Left ventricle myocardium inferior (tissue), 1 donor: ENCODE results near the gene CDKN1A. TPM values are rescaled to one million over a fixed set of nuclear protein-coding genes. Genes with fewer than 3 reads are reported as not detected.

Source experiments
- DNase-seq: peaks from one replicate; pipeline ENCODE4 v3.0.0-alpha.2; 2020
- H3K27ac ChIP-seq: fragments of 200-600 bp; replicated peaks from 2 replicates; pipeline ENCODE4 v1.8.0; 2021
- H3K27me3 ChIP-seq: fragments of 200-600 bp; 2 replicates; pipeline ENCODE4 v1.8.0; 2021; ENCODE audit warnings: low read depth
- H3K36me3 ChIP-seq: fragments of 200-600 bp; 2 replicates; pipeline ENCODE4 v1.8.0; 2021
- H3K4me1 ChIP-seq: fragments of 200-600 bp; 2 replicates; pipeline ENCODE4 v1.8.0; 2021
- H3K4me3 ChIP-seq: fragments of 200-600 bp; 2 replicates; pipeline ENCODE4 v1.8.0; 2021; ENCODE audit warnings: mild to moderate bottlenecking, moderate library complexity
- H3K9me3 ChIP-seq: fragments of 200-600 bp; replicated peaks from 2 replicates; pipeline ENCODE4 v1.8.0; 2021
- intact Hi-C: fragments of 100-400 bp; cut with micrococcal nuclease; formaldehyde crosslinking; loops from one replicate; pipeline ENCODE4 v1.11.0; 2022
- total RNA-seq: library from RNA; stranded (reverse); fragmentation: NEBNext Ultra II Directional; extraction: Animal tissue kit (Norgen Biotek cat#: 25700); gene quantifications from one replicate; pipeline ENCODE4 v1.2.1, GENCODE V29; 2021
- TF ChIP-seq, protein P1 (sequence below): fragments of 200-600 bp; IDR thresholded peaks from 2 replicates; pipeline ENCODE4 v1.8.0; 2021; ENCODE audit warnings: antibody characterized with exemption, mild to moderate bottlenecking, borderline replicate concordance
- donor health status: DM: no; HTN: yes; CAD: no; lungs with severe emphysema.

Gene CDKN1A
- total RNA-seq, 1 donor from 2014 or later, result 67.2 TPM

DNA sequence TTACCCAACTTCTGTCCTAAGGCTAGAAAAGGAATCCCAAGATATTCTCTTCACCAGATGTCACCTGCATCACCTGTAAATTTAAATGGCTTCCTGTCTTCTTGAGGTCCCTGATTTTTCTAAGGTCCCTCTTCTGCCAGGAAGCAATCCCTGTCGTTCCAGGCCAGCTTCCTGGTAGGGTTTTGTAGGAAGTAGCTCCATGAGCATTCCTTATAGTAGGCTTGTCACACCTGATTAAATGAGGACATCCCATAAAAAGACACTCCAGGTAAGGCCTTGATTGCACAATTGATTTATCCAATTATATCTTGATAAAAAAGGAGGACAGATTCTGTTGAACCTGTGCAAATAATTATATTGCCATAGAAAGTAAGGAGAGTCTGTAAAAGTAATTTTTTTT is 27.8 kb downstream of the CDKN1A start:
- no peaks in the 10 kb centered on the region for H3K36me3 ChIP-seq
- no peaks in the 10 kb centered on the region for H3K9me3 ChIP-seq
- H3K4me3 ChIP-seq, result no peak overlapping the region
- H3K27ac ChIP-seq, result no peak overlapping the region
- intact Hi-C loops, result no loop called here
- TF ChIP-seq, protein P1, sequence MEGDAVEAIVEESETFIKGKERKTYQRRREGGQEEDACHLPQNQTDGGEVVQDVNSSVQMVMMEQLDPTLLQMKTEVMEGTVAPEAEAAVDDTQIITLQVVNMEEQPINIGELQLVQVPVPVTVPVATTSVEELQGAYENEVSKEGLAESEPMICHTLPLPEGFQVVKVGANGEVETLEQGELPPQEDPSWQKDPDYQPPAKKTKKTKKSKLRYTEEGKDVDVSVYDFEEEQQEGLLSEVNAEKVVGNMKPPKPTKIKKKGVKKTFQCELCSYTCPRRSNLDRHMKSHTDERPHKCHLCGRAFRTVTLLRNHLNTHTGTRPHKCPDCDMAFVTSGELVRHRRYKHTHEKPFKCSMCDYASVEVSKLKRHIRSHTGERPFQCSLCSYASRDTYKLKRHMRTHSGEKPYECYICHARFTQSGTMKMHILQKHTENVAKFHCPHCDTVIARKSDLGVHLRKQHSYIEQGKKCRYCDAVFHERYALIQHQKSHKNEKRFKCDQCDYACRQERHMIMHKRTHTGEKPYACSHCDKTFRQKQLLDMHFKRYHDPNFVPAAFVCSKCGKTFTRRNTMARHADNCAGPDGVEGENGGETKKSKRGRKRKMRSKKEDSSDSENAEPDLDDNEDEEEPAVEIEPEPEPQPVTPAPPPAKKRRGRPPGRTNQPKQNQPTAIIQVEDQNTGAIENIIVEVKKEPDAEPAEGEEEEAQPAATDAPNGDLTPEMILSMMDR, result no peak
- DNase-seq, result no peak
- peaks cover 3% of the 10 kb centered on the region for H3K27me3 ChIP-seq
- H3K4me1 ChIP-seq, result no peaks in the 10 kb centered on the region

DNA sequence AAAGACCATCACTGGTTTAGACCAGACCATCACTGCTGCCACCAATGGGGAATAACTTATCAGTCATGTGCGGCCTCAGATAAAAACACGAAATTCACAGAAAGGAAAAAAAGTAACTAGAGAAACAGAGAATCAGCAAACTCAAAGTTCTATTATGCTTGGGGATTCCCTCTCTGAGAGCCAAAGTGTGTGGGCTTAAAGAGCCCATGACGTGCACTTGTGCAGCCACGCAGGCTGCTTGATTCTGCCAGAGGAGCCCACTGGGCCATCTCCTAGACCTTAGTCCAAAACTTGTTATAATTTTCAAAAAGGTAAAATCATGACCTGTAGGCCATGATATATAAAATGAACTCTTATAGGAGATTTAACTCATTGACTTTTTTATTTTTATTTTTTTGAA is 34.3 kb downstream of the CDKN1A start:
- Histone ChIP-seq H3K27me3 (no peaks in the 10 kb centered on the region), H3K9me3 (no peaks in the 10 kb centered on the region), H3K27ac (no peak overlapping the region), H3K4me1 (no peaks in the 10 kb centered on the region), H3K36me3 (no peaks in the 10 kb centered on the region), H3K4me3 (no peak overlapping the region)
- TF ChIP-seq, protein P1, result no peak
- no peak for DNase-seq
- intact Hi-C loops, result no loop called here

DNA sequence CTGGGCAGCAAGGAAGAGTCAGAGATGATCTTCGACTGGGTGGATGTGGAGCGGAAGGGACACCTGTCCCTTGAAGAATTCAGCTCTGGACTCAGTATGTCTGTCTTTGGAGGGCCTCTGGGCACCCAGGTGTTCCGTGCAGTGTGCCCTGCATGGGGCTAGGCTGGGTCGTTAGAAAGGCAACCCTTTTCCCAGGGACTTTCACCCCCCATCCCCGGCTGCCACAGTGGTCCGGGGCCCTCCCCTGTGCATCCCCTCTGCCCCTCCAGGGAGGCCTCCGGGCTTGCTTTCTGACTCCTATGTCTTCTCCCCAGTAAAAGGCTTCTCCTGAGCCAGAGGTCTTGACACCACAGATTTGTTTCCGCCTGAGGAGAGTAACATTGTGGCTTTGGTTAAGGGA is 35.3 kb downstream of the CDKN1A start:
- TF ChIP-seq, protein P1, result no peak
- Histone ChIP-seq H3K27ac (no peak overlapping the region), H3K27me3 (no peaks in the 10 kb centered on the region), H3K4me3 (no peak overlapping the region), H3K36me3 (no peaks in the 10 kb centered on the region), H3K9me3 (no peaks in the 10 kb centered on the region), H3K4me1 (no peaks in the 10 kb centered on the region)
- intact Hi-C loops, result no loop called here
- no peak for DNase-seq

DNA sequence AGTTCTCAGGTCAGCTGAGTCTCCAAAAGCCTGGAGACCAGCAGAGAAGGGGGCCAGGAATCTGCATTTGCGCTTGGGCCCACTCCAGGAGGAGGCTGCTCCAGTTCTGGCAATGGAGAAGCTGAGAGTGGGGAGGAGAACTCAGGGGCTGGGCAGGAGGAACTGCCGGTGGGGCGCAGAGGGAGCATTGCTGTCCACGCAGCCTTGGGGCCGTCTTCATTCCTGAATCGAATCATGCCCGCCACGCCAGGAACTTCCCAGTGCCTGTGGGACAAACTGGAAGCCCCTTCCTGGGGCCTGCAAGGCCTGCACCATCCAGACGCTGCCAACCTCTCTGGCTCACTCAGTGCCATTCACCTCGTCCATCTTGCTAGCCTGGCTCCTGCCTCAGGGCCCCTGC is 36.0 kb downstream of the CDKN1A start:
- Histone ChIP-seq H3K36me3 (no peaks in the 10 kb centered on the region), H3K9me3 (no peaks in the 10 kb centered on the region), H3K4me3 (no peak overlapping the region), H3K27ac (no peak overlapping the region), H3K4me1 (no peaks in the 10 kb centered on the region), H3K27me3 (no peaks in the 10 kb centered on the region)
- intact Hi-C loops, result no loop called here
- TF ChIP-seq, protein P1, result no peak
- no peak for DNase-seq

DNA sequence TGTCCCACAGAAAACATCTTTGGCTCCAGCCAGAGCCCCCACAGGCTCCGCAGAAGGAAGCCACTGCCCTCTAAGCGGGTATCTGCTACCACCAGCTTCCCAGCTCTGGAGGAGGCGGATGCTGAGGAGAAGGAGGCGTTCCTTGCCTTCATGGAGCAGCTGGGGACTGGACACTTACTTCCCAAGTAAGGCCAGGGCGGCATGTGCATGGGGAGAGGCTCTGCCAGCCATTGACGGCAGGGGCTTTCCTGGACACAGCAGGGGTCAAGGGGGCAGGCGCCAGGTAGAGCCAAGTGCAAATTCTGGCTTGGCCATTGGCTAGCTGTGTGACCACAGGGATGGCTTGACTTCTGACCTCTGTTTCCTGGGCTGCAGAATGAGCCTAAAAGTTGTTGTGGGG is 37.0 kb downstream of the CDKN1A start:
- Histone ChIP-seq H3K36me3 (no peaks in the 10 kb centered on the region), H3K27ac (no peak overlapping the region), H3K4me1 (no peaks in the 10 kb centered on the region), H3K27me3 (no peaks in the 10 kb centered on the region), H3K4me3 (no peak overlapping the region), H3K9me3 (no peaks in the 10 kb centered on the region)
- intact Hi-C loops, result no loop called here
- DNase-seq, result no peak
- TF ChIP-seq, protein P1, result no peak
